ENCODE measurements around the gene MRI1. TPM values are rescaled to one million over a fixed set of nuclear protein-coding genes. Genes with fewer than 3 reads are reported as not detected.
"Not testable (repeated sequence)": the region's sequence is repeated elsewhere in the genome, so short reads cannot be mapped to it uniquely, and the experiment has no call there.

MRI1 gene
- 13.0 TPM for total RNA-seq
- long read RNA-seq, partial matches to known transcripts, result 1 of 2 reads
- long read RNA-seq, other reads (novel, unspliced or antisense), result 0 of 2 reads

DNA sequence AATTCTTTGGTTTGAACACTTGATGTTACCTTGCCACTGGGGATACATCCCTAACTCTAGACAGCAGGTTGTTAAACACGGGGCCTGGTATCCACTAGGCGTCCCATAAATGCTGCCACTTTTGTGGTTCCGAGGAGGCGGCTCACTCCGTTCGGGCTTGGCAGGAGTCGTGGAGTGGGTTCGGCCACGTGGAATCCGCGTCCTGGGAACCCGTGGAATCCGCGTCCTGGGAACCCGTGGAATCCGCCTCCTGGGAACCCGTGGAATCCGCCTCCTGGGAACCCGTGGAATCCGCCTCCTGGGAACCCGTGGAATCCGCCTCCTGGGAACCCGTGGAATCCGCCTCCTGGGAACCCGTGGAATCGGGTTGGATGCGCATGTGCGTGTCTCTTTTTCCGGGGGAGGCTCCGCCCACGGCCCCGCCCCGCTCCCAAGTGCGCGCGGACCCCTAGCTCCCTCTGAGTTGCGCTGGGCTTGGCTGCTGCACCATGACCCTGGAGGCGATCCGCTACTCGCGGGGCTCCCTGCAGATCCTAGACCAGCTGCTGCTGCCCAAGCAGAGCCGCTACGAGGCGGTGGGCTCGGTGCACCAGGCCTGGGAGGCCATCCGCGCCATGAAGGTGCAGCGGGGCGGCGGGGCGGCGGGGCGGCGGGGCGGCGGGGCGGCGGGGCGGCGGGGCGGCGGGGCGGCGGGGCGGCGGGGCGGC is at the start of gene MRI1:
MRI1 (plus strand) TSS at position 422 of the 707 bp plus-strand sequence; CDS start at position 489, 67 bp downstream.
- peak; percentile 89 for DNase-seq (ENCODE audit: missing footprints)
- intact Hi-C loops (cut with DNase I), result no loop called here
- peak; percentile 90 for ATAC-seq

GRCh38 chr19:13717194-13717643 is 47.1 kb upstream of the MRI1 start:
- intact Hi-C loops (cut with DNase I), result loop anchor here (5.0 kb wide), 1 partner anchor 440 kb away; no protein-coding TSS in a partner anchor
- ATAC-seq (no peak), DNase-seq (ENCODE audit: missing footprints) (no peak)

DNA sequence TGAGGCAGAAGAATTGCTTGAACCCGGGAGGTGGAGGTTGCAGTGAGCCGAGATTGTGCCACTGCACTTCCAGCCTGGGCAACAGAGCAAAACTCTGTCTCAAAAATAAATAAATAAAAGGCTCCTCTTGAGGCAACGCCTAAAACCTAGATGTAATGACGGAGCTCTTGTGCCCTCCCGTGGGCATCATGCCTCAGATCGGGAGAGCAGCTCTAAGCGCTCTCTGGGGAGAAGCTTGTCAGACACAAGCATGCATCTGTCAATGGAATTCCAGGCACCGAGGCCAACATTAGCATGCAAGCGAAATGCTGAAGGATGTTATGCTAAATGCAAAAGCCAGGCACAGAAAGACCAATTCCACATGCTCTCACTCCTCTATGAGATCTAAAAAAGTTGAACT is 45.6 kb upstream of the MRI1 start:
- ATAC-seq, result peak; percentile 73

GRCh38 chr19:13722146-13722545 is 42.2 kb upstream of the MRI1 start:
- intact Hi-C loops (cut with DNase I), result no loop called here
- ATAC-seq (no peak), DNase-seq (ENCODE audit: missing footprints) (no peak)

More for the DNA sequence above, 45.6 kb upstream of the MRI1 start:
- intact Hi-C loops (cut with DNase I), result loop anchor here (1.0 to 5.0 kb wide), 2 partner anchors 121 to 441 kb away; no protein-coding TSS in a partner anchor
- no peak for DNase-seq (ENCODE audit: missing footprints)

DNA sequence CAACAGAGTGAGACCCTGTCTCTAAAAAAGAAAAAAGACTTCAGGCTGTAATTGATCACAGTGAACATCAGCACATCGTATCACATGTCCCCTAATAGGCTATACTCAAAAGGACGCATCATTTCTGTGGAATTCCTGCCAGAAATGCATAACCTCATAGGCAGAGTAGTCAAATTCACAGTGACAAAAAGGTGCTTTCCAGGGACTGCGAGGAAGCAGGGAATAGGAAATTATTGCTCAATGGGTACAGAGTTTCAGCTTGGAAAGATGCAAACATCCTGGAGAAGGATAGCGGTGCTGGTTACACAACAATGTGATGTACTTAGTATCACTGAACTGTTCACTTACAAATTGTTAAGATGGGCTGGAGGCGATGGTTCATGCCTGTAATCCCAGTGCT is 41.1 kb upstream of the MRI1 start:
- ATAC-seq (no peak), DNase-seq (ENCODE audit: missing footprints) (no peak)
- intact Hi-C loops (cut with DNase I), result no loop called here

GRCh38 chr19:13726323-13726722 is 38.0 kb upstream of the MRI1 start:
- intact Hi-C loops (cut with DNase I), result no loop called here
- no peak for ATAC-seq
- DNase-seq (ENCODE audit: missing footprints), result no peak

GRCh38 chr19:13727798-13728197 is 36.5 kb upstream of the MRI1 start:
- intact Hi-C loops (cut with DNase I), result no loop called here
- no peak for ATAC-seq
- no peak for DNase-seq (ENCODE audit: missing footprints)

- ATAC-seq (no peak), DNase-seq (ENCODE audit: missing footprints) (no peak)
- intact Hi-C loops (cut with DNase I), result no loop called here
Observed at GRCh38 chr19:13729859-13730258, 34.5 kb upstream of the MRI1 start.

DNA sequence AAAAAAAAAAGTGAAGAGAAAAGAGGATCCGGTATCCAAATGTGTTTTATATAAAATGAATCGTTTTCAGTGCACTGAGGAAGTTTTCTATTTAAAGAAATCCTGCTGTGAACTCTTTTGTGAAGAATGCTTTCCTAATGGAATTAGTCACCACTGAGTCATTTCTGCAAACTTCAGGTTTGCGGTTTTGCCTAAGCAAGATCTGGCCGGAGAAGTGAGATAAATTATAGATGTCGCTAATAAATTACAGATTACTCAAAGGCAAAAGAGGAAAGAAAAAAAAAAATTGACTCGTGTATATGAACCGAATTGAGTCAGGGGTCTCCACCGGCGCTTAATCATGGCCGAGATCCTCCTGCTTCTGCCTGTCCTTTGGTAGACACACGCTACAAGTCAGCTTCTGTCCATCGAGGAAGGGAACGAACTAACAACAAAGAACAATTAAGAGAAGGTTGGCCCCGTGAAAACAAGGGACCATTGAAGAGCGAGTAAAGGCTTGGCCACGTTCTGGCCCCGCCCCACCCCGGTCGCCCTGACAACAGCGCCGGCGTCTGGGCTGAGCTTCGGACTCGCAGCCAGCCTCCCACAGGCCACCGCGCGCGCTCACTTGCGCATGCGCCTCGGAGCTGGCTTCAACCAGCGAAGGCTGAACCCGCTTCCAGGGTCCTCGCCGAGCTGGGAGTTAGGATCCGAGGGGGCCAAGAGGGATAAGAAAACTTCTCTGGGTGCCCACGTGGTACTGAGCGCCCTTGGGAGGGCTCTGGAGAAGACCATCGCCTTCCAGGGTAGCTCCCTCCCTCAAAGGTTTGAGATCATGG is 33.0 kb upstream of the MRI1 start:
- ATAC-seq (peak; percentile 100), DNase-seq (ENCODE audit: missing footprints) (peak; percentile 98)
- intact Hi-C loops (cut with DNase I), result no loop called here

GRCh38 chr19:13732337-13732736 is 32.0 kb upstream of the MRI1 start:
- no peak for DNase-seq (ENCODE audit: missing footprints)
- intact Hi-C loops (cut with DNase I), result no loop called here
- ATAC-seq, result no peak

- no peak for DNase-seq (ENCODE audit: missing footprints)
- intact Hi-C loops (cut with DNase I), result no loop called here
- ATAC-seq, result no peak
Observed at GRCh38 chr19:13734751-13735150, 29.6 kb upstream of the MRI1 start.

DNA sequence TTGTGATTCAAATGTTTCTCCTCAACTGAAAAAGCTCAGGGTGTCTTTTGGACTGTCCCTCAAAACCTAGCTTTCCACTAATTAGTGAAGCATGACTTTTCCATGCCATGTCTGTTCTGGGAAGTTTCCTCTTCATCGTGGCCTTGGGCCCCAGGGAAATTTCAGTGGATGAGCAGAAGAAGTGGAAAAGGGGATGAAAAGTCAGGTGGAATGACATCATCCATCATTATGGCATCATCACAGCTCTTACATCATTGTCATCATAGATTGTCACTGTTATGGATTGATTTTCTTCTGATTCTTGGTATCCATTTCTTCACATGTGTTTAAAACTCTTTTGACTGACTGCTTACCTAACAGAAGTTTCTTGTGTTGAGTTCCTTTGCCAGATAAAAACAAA is 26.2 kb upstream of the MRI1 start:
- DNase-seq (ENCODE audit: missing footprints), result no peak
- ATAC-seq, result no peak
- intact Hi-C loops (cut with DNase I), result no loop called here

- intact Hi-C loops (cut with DNase I), result no loop called here
- no peak for ATAC-seq
- no peak for DNase-seq (ENCODE audit: missing footprints)
Observed at GRCh38 chr19:13741893-13742292, 22.4 kb upstream of the MRI1 start.

GRCh38 chr19:13742756-13743155 is 21.6 kb upstream of the MRI1 start:
- no peak for DNase-seq (ENCODE audit: missing footprints)
- intact Hi-C loops (cut with DNase I), result no loop called here

DNA sequence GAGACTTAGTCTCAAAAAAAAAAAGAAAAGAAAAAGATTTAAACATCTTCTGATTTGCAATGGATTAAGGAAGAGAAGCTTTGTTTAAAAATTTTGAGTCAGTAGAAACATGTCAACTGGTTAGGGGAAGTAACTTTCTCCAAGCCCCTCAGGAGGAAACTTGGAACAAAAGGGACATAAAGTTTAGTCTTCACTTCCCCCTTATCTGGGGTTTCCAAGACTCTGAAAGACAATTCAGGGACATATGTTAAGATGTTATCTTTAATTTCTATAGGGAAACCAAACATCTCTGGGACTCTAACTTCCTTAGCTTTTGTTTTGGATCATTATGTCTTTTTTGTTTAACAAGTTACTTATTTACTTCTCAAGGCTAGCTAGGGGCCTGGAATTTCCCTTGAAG is 20.1 kb upstream of the MRI1 start:
- intact Hi-C loops (cut with DNase I), result no loop called here
- no peak for DNase-seq (ENCODE audit: missing footprints)
- no peak for ATAC-seq

More at GRCh38 chr19:13742756-13743155, 21.6 kb upstream of the MRI1 start:
- ATAC-seq, result no peak

DNA sequence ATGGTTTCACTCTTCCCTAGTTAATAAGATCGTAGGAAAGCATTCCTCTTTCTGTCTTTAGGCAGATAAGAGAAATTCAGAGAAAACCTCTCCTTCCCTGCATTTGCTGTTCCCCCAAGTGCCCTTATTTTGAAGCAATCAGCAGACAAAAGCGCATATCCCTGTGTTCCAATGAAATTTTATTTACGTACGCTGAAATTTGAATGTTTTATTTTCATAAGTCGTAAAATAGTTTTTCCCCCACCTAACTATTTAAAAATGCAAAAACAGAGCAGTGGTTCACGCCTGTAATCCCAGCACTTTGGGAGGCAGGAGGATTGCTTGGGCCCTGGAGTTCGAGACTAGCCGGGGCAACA is 17.2 kb upstream of the MRI1 start:
- DNase-seq (ENCODE audit: missing footprints) (no peak), ATAC-seq (no peak)

DNA sequence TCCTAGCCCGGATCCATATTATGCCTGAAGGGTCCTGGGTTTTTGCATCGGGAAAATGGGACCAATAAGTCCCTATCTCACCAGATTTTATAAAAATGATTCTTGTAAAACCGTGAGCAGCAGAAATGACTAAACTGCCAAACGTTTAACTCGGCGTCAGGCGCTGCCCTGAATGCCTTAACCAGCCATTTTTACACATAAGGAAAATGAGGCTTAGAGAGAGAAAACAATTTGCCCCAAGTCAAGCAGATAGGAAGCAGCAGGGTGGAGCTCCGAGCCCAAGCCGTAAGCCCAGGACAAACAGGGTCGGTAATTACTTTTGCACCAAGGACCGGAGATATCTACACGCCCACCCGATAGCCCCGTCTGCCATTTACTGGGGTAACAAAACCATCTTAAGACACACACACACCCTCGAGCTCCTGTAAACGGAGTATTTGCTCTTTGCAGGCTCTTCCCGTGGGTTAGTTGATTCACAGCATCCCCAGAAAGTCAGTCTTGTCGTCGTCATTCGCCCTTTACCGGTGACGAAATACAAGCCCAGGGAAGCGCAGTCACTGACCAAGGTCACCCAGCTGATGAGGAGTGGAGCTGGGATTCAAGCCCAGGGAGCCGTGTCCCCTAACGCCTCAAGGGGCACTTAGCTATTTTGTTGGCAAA is 16.0 kb upstream of the MRI1 start:
- DNase-seq (ENCODE audit: missing footprints), result no peak
- no peak for ATAC-seq
- intact Hi-C loops (cut with DNase I), result no loop called here

More for the DNA sequence above, 17.2 kb upstream of the MRI1 start:
- intact Hi-C loops (cut with DNase I), result no loop called here

DNA sequence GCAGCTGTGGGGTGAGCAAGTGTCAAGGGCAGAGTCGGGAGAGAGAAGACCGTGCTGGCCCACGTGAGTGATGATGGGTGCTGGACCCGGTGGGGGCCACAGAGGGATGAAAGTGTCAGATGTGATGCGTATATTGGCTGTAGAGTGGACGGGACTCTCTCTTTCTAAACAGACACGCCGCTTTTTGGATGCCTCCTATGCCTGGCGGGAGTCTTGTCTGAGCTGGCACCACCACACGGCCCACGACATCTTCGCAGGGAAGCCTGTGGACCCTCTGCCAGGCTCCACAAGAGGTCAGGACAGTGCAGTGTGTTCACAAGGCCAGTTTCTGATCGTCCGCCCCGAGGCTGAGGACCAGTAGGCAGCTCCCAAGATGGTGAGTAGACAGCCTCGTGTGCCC is 12.9 kb upstream of the MRI1 start:
- ATAC-seq (no peak), DNase-seq (ENCODE audit: missing footprints) (no peak)
- intact Hi-C loops (cut with DNase I), result no loop called here

GRCh38 chr19:13753622-13754021 is 10.7 kb upstream of the MRI1 start:
- intact Hi-C loops (cut with DNase I); DNase-seq (ENCODE audit: missing footprints); ATAC-seq: not testable (repeated sequence)

Measured in Right ventricle myocardium inferior (tissue), 1 donor.